Measurements from ENCODE around the gene IFITM1. TPM values are rescaled to one million over a fixed set of nuclear protein-coding genes. Genes with fewer than 3 reads are reported as not detected.
"Not testable (repeated sequence)": the region's sequence is repeated elsewhere in the genome, so short reads cannot be mapped to it uniquely, and the experiment has no call there.

The IFITM1 gene
- total RNA-seq, 1 donor from 2014 or later: 38.2 TPM

GRCh38 chr11:285021-285893 is 28.6 kb upstream of the IFITM1 start:
- DNase-seq (ENCODE audit: low read depth): no peak
- Histone ChIP-seq H3K27me3 (ENCODE audit: control insufficient read depth, insufficient read depth, low read length) (peaks cover 65% of the 10 kb centered on the region), H3K4me3 (ENCODE audit: low read depth, low read length) (no peak overlapping the region), H3K36me3 (ENCODE audit: control insufficient read depth, insufficient read depth, low read length) (no peaks in the 10 kb centered on the region)
- no peak for TF ChIP-seq CTCF (IDR thresholded peaks at IDR 0.05; ENCODE audit: insufficient read depth, low read length, poor library complexity, severe bottlenecking)

GRCh38 chr11:285894-286220 is 28.0 kb upstream of the IFITM1 start:
- no peak for DNase-seq (ENCODE audit: low read depth)
- Histone ChIP-seq H3K4me3 (ENCODE audit: low read depth, low read length) (no peak overlapping the region), H3K36me3 (ENCODE audit: control insufficient read depth, insufficient read depth, low read length) (no peaks in the 10 kb centered on the region), H3K27me3 (ENCODE audit: control insufficient read depth, insufficient read depth, low read length) (peaks cover 60% of the 10 kb centered on the region)
- TF ChIP-seq CTCF (IDR thresholded peaks at IDR 0.05; ENCODE audit: insufficient read depth, low read length, poor library complexity, severe bottlenecking): no peak

- not testable (repeated sequence) for H3K36me3 ChIP-seq (ENCODE audit: control insufficient read depth, insufficient read depth, low read length); DNase-seq (ENCODE audit: low read depth); H3K4me3 ChIP-seq (ENCODE audit: low read depth, low read length)
- peaks cover 46% of the 10 kb centered on the region for H3K27me3 ChIP-seq (ENCODE audit: control insufficient read depth, insufficient read depth, low read length)
Measured at GRCh38 chr11:286977-287820, 26.6 kb upstream of the IFITM1 start.

DNA sequence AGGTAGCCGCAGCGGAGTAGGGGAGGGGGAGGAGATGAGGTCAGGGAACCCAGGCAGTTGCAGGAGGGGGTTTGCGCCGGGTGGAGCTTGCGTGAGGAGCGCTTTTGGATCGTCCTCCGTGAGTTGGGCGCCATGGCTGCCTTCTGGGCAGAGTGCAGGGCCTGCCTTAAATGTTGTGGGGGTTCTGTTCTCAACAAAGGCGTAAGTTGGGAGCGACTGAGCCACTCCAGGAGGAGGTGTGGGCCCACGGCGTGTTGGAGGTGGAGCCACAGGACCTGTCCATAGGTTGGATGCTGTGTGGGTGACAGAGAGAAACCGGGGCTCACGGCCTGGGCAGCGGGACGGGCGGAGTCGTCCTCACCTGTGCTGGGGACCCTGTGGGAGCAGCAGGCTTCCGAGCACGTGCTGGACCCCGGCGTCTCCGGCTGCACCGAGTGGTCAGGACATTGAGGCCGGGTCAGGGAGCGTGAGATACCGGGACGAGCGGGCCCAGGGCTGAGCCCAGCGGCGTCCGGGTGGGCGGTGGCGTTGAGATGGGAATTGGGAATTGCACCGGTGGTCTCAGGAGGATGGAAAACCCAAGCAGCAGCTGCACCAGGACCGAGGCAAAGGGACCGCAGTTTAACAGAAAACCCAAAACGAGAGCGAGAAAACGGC is 25.9 kb upstream of the IFITM1 start:
- Histone ChIP-seq H3K27me3 (ENCODE audit: control insufficient read depth, insufficient read depth, low read length) (peaks cover 39% of the 10 kb centered on the region), H3K36me3 (ENCODE audit: control insufficient read depth, insufficient read depth, low read length) (no peaks in the 10 kb centered on the region), H3K4me3 (ENCODE audit: low read depth, low read length) (peak overlapping the region; percentile 44)
- no peak for DNase-seq (ENCODE audit: low read depth)
- TF ChIP-seq CTCF (IDR thresholded peaks at IDR 0.05; ENCODE audit: insufficient read depth, low read length, poor library complexity, severe bottlenecking): no peak

GRCh38 chr11:288478-289397 is 25.1 kb upstream of the IFITM1 start, which contains the start of gene PGGHG:
Gene PGGHG, plus strand, starts transcription at chr11:289126. Its CDS starts 691 bp downstream, at chr11:289817.
- H3K27me3 ChIP-seq (ENCODE audit: control insufficient read depth, insufficient read depth, low read length): peaks cover 35% of the 10 kb centered on the region
- no peaks in the 10 kb centered on the region for H3K36me3 ChIP-seq (ENCODE audit: control insufficient read depth, insufficient read depth, low read length)
- H3K4me3 ChIP-seq (ENCODE audit: low read depth, low read length): peak within 1 kb of the TSS; percentile 44
- DNase-seq (ENCODE audit: low read depth): no peak
- no peak for TF ChIP-seq CTCF (IDR thresholded peaks at IDR 0.05; ENCODE audit: insufficient read depth, low read length, poor library complexity, severe bottlenecking)
